ENCODE results near the gene FNDC7. TPM values are rescaled to one million over a fixed set of nuclear protein-coding genes. Genes with fewer than 3 reads are reported as not detected.

The FNDC7 gene
- total and polyA plus RNA-seq, 10 of the 15 experiments (the other 5 are each of a cell fraction or from before 2014, with no cell fraction given) = not detected

DNA sequence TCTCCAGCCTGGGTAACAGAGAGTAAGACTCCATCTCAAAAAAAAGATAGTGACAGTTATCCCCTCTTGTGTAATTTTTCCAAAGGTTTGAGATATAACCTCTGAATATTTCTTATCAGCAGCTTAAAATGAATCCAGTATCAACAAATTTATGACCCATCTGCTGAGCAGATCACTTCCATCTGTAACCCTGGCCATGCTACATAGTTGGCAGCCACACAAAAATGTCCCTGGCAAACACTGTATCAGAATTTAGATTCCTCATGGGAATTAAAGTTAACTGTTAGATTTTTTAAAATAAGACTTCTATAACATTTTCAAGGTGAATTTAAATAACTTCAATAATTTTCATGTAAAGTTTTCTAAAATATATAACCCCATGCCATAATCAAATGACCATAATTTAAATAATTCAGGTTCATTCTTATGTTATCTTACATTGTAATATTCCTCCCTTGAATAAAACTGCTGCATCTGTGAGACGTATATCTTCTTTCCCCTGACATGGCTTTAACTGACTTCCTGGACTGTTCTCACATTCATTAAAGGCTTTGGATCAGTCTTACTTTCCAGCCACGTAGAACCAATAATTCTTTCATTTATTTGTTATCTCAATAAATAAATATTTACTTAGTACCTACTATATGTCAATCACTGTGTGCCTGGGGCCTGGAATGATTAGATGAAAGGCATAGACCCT, 25.9 kb upstream of the FNDC7 start:
- Histone ChIP-seq H3K27ac (ENCODE audit: control insufficient read depth, insufficient read depth) (no peak overlapping the region), H3K36me3 (ENCODE audit: control insufficient read depth in 2 of 2, insufficient read depth in 2 of 2, low read length in 1 of 2) (no peaks in the 10 kb centered on the region), H3K4me1 (ENCODE audit: control insufficient read depth, insufficient read depth, low read length) (no peaks in the 10 kb centered on the region), H3K27me3 (replicated peaks in 1 of 2; ENCODE audit: control insufficient read depth in 2 of 2, insufficient read depth in 2 of 2, low read length in 1 of 2) (no peaks in the 10 kb centered on the region), H3K4me2 (ENCODE audit: control insufficient read depth, insufficient read depth) (no peak overlapping the region), H2AFZ (ENCODE audit: control insufficient read depth, low read depth, low read length) (no peak overlapping the region), H4K20me1 (ENCODE audit: control insufficient read depth, insufficient read depth) (no peaks in the 10 kb centered on the region), H3K79me2 (ENCODE audit: control insufficient read depth, insufficient read depth, low read length) (peaks cover 7% of the 10 kb centered on the region), H3K4me3 (no peak overlapping the region), H3K9me3 (replicated peaks; ENCODE audit: control insufficient read depth, insufficient read depth, low read length) (no peaks in the 10 kb centered on the region), H3K9ac (ENCODE audit: control insufficient read depth, insufficient read depth, low read length) (no peak overlapping the region)
- no peak for FAIRE-seq
- in situ Hi-C loops (cut with MboI) = no loop called here
- DNase-seq (ENCODE audit: low read depth, low spot score) = no peak
- RAD21 ChIA-PET (ENCODE audit: unreplicated experiment) = no interaction called here
- ATAC-seq = no peak
- BruUV-seq (replicated peaks) = no TSS peak
- POLR2A ChIA-PET = interaction anchor here (0.6 kb wide), 1 partner anchor 1235 kb away, joined by 4 read pairs; no protein-coding TSS in a partner anchor
- 43% methylated on average over 2 of the region's 2 CpGs for WGBS (ENCODE audit: insufficient coverage, insufficient replicate concordance, low lambda C conversion rate, missing lambda C conversion rate)
- CTCF ChIA-PET = no interaction called here
- SMC1A ChIA-PET (ENCODE audit: uncharacterized antibody, unreplicated experiment) = no interaction called here
- intact Hi-C loops (cut with micrococcal nuclease; ENCODE audit: unreplicated experiment) = no loop called here
- TF ChIP-seq, protein P1, sequence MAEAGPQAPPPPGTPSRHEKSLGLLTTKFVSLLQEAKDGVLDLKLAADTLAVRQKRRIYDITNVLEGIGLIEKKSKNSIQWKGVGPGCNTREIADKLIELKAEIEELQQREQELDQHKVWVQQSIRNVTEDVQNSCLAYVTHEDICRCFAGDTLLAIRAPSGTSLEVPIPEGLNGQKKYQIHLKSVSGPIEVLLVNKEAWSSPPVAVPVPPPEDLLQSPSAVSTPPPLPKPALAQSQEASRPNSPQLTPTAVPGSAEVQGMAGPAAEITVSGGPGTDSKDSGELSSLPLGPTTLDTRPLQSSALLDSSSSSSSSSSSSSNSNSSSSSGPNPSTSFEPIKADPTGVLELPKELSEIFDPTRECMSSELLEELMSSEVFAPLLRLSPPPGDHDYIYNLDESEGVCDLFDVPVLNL (IDR thresholded peaks at IDR 0.05; ENCODE audit: low read depth, low read length) = no peak
- TF ChIP-seq ZNF24 (IDR thresholded peaks at IDR 0.05) (no peak), NRF1 (conservative IDR thresholded peaks at IDR 0.05; ENCODE audit: low read depth, low read length) (no peak), SP1 (IDR thresholded peaks at IDR 0.05; ENCODE audit: low read depth, low read length) (no peak), MEF2A (IDR thresholded peaks at IDR 0.05; ENCODE audit: insufficient read depth, low read depth, low read length) (no peak)
- TF ChIP-seq, protein P2, sequence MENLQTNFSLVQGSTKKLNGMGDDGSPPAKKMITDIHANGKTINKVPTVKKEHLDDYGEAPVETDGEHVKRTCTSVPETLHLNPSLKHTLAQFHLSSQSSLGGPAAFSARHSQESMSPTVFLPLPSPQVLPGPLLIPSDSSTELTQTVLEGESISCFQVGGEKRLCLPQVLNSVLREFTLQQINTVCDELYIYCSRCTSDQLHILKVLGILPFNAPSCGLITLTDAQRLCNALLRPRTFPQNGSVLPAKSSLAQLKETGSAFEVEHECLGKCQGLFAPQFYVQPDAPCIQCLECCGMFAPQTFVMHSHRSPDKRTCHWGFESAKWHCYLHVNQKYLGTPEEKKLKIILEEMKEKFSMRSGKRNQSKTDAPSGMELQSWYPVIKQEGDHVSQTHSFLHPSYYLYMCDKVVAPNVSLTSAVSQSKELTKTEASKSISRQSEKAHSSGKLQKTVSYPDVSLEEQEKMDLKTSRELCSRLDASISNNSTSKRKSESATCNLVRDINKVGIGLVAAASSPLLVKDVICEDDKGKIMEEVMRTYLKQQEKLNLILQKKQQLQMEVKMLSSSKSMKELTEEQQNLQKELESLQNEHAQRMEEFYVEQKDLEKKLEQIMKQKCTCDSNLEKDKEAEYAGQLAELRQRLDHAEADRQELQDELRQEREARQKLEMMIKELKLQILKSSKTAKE (IDR thresholded peaks at IDR 0.05; ENCODE audit: low read depth, poor library complexity, severe bottlenecking) = no peak
- TF ChIP-seq, protein P3, sequence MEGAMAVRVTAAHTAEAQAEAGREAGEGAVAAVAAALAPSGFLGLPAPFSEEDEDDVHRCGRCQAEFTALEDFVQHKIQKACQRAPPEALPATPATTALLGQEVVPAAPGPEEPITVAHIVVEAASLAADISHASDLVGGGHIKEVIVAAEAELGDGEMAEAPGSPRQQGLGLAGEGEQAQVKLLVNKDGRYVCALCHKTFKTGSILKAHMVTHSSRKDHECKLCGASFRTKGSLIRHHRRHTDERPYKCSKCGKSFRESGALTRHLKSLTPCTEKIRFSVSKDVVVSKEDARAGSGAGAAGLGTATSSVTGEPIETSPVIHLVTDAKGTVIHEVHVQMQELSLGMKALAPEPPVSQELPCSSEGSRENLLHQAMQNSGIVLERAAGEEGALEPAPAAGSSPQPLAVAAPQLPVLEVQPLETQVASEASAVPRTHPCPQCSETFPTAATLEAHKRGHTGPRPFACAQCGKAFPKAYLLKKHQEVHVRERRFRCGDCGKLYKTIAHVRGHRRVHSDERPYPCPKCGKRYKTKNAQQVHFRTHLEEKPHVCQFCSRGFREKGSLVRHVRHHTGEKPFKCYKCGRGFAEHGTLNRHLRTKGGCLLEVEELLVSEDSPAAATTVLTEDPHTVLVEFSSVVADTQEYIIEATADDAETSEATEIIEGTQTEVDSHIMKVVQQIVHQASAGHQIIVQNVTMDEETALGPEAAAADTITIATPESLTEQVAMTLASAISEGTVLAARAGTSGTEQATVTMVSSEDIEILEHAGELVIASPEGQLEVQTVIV (IDR thresholded peaks at IDR 0.05; ENCODE audit: borderline replicate concordance, partially characterized antibody) = no peak
- TF ChIP-seq, protein P4, sequence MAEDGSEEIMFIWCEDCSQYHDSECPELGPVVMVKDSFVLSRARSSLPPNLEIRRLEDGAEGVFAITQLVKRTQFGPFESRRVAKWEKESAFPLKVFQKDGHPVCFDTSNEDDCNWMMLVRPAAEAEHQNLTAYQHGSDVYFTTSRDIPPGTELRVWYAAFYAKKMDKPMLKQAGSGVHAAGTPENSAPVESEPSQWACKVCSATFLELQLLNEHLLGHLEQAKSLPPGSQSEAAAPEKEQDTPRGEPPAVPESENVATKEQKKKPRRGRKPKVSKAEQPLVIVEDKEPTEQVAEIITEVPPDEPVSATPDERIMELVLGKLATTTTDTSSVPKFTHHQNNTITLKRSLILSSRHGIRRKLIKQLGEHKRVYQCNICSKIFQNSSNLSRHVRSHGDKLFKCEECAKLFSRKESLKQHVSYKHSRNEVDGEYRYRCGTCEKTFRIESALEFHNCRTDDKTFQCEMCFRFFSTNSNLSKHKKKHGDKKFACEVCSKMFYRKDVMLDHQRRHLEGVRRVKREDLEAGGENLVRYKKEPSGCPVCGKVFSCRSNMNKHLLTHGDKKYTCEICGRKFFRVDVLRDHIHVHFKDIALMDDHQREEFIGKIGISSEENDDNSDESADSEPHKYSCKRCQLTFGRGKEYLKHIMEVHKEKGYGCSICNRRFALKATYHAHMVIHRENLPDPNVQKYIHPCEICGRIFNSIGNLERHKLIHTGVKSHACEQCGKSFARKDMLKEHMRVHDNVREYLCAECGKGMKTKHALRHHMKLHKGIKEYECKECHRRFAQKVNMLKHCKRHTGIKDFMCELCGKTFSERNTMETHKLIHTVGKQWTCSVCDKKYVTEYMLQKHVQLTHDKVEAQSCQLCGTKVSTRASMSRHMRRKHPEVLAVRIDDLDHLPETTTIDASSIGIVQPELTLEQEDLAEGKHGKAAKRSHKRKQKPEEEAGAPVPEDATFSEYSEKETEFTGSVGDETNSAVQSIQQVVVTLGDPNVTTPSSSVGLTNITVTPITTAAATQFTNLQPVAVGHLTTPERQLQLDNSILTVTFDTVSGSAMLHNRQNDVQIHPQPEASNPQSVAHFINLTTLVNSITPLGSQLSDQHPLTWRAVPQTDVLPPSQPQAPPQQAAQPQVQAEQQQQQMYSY (CRISPR knock-in tag; IDR thresholded peaks at IDR 0.05) = no peak
- TF ChIP-seq, protein P5, sequence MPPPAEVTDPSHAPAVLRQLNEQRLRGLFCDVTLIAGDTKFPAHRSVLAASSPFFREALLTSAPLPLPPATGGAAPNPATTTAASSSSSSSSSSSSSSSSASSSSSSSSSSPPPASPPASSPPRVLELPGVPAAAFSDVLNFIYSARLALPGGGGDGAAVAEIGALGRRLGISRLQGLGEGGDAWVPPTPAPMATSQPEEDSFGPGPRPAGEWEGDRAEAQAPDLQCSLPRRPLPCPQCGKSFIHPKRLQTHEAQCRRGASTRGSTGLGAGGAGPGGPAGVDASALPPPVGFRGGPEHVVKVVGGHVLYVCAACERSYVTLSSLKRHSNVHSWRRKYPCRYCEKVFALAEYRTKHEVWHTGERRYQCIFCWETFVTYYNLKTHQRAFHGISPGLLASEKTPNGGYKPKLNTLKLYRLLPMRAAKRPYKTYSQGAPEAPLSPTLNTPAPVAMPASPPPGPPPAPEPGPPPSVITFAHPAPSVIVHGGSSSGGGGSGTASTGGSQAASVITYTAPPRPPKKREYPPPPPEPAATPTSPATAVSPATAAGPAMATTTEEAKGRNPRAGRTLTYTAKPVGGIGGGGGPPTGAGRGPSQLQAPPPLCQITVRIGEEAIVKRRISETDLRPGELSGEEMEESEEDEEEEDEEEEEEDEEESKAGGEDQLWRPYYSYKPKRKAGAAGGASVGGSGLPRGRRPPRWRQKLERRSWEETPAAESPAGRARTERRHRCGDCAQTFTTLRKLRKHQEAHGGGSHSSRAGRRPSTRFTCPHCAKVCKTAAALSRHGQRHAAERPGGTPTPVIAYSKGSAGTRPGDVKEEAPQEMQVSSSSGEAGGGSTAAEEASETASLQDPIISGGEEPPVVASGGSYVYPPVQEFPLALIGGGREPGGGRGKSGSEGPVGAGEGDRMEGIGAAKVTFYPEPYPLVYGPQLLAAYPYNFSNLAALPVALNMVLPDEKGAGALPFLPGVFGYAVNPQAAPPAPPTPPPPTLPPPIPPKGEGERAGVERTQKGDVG (CRISPR knock-in tag; IDR thresholded peaks at IDR 0.05) = no peak
